Sciatic nerve (tissue), 2 donors: ENCODE measurements around the gene BCAS4. TPM values are rescaled to one million over a fixed set of nuclear protein-coding genes. Genes with fewer than 3 reads are reported as not detected.
"Not testable (repeated sequence)": the region's sequence is repeated elsewhere in the genome, so short reads cannot be mapped to it uniquely, and the experiment has no call there.

Experiments used
- ATAC-seq: fragments of 200-7000 bp; cut with Tn5 transposase; one replicate; pipeline ENCODE4 v1.9.1; 2020; ENCODE audit warnings: mild to moderate bottlenecking, moderate library complexity
- DNase-seq: peaks from one replicate; pipeline ENCODE4 v3.0.0-alpha.2; 2020; ENCODE audit warnings: low spot score
- intact Hi-C: fragments of 100-400 bp; cut with DNase I; formaldehyde crosslinking; loops from one replicate; pipeline ENCODE4 v1.14.2; 2022
- total RNA-seq: library from RNA; stranded (reverse); fragmentation: NEBNext Ultra II Directional; extraction: Animal tissue kit (Norgen Biotek cat#: 25700); gene quantifications from one replicate; pipeline ENCODE4 v1.2.1, GENCODE V29; 2021
- donor health status: DM: no; HTN: no; CAD: no.
- donor health status: DM: no; HTN: no; CAD: no.

BCAS4 gene
- total RNA-seq, 1 donor from 2014 or later = 4.8 TPM

DNA sequence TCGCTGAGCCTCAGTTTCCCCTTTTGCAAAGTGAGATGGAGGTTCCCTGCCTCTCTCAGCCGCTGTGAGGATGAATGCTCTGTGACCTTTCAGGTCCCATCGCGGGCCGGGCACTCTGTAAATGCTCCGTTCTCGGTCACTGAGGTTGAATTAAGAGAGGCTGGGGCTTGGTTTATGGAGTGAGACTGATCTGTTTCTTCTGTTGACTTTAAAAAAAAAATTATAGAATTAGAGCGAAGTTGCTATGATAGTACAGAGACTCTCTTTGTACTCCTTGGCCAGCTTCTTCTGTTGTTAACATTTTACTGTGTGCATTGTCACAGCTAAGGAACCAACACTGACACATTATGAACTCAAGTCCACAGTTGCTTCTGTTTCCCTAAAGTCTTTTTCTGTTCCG is 72.0 kb downstream of the BCAS4 start:
- DNase-seq (no peak), ATAC-seq (peak; percentile 34)
- intact Hi-C loops = no loop called here

DNA sequence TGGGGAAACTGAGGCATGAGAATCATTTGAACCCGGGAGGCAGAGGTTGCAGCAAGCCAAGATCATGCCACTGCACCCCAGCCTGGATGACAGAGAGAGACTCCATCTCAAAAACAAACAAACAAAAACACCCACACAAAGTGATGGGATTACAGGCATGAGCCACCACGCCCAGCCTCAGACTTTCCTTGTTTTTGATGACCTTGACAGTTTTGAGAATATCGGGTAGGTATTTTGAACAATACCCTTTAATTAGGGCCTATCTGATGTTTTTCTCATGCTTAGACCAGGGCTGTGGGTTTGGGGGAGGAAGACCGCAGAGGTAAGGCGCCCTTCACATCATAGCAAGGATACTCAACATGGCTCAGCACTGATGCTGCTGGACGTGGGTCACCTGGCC is 72.9 kb downstream of the BCAS4 start:
- ATAC-seq (no peak), DNase-seq (no peak)
- intact Hi-C loops = no loop called here

DNA sequence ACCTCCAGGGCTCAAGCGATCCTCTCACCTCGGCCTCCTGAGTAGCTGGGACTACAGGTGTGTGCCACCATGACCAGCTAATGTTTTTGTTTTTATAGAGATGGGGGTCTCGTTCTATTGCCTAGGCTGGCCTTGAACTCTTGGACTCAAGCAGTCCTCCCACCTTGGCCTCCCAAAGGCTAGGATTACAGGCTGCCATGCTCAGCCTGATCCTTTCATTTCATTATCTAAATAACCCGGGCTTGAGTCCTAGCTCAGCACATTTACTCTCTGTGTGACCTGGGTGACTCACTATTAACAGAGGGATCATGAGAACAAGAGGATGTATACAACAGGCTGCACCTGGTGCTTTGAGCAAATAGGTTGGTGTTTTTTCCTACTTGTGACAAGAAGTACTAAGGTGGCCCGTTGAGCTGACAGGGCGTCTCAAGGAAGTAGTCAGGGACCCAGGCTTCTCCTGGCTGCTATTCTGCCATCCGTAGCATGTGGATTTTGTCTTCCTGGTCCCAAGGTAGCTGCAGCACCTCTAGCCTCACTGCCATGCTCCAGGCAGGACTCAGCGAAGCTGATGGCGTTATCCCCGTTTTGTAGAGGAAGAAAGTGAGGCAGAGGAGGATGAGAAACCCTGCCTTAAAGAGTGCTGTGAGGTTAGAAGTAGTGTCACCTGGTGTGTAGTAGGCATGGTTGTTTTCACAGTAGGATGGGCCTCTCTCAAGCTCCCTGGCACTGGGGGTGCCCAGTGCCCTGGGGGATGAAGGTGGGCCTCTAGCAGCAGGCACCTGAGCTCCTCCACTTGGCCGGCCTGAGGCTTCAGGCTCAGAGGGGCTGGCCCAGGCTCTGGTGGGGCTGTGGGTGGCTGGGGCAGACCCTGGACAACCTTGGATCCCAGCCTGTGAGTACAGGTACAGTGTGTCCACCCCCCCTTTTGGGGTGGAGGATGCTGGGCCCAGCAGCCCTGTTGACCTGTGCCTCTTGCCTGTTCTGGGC is 73.9 kb downstream of the BCAS4 start:
- intact Hi-C loops = no loop called here
- ATAC-seq = no peak
- DNase-seq = no peak

GRCh38 chr20:50870561-50871161 is 75.8 kb downstream of the BCAS4 start:
- intact Hi-C loops = no loop called here
- no peak for DNase-seq
- ATAC-seq = peak; percentile 42

DNA sequence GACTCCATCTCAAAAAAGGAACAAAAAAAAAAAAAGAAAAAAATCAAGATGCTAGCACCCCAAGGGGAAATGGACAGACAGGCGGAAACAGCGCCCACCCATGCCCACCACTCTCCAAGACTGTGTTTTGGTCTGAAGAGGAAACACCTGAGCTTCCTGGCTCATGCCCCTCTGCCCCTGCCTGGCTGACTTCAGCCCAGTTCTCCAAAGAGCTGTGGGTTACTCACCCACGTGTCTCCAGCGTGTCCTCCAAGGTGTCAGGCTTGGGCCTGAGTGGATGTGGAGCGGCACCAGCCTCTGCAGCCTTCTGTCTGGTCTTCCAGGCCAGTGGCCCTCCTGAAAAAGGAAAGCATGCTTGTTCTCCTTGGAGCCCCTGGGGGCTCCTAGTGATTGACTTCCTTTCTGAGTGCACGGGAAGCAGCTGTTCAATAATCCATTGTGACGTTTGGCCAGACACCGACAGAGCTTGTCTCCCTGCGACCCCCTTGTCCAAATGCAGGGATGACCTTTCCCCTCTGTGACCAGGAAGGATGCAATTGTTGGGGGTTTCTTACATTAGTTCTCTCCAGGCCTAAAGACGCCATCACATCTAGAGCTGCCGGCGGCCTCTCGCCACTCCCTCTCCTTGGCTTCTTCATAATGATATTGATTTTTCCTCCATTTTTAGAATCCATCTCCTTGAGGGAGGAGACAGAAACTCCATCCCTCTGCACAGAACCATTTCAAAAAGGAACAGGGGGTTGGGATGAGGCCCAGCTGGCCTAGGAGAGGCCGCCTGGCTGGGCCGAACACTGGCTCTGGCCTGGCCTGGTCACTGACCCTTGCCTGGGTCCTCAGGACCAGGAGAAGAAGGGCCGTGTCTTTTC is 77.9 kb downstream of the BCAS4 start:
- intact Hi-C loops = no loop called here
- no peak for DNase-seq
- ATAC-seq = no peak

DNA sequence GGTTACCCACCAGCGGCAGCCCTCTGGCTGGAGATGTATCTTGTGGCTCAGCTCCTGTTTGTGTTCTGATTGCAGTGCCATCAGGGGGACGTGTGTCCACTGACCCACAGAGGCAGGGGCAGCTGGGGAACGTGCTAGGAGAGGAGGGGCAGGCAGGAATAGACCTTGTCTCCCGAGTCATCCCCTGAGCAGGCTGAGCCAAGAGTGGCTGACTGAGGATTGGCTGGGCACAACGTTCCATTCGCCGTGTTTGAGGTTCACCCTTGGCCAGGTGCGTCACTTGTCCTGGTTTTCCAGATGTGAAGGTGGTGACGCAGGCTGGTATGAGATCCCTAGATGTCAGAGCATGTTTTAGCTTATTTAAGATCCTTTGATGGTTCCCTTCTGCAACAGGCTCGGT is 78.7 kb downstream of the BCAS4 start:
- intact Hi-C loops = no loop called here
- no peak for DNase-seq

DNA sequence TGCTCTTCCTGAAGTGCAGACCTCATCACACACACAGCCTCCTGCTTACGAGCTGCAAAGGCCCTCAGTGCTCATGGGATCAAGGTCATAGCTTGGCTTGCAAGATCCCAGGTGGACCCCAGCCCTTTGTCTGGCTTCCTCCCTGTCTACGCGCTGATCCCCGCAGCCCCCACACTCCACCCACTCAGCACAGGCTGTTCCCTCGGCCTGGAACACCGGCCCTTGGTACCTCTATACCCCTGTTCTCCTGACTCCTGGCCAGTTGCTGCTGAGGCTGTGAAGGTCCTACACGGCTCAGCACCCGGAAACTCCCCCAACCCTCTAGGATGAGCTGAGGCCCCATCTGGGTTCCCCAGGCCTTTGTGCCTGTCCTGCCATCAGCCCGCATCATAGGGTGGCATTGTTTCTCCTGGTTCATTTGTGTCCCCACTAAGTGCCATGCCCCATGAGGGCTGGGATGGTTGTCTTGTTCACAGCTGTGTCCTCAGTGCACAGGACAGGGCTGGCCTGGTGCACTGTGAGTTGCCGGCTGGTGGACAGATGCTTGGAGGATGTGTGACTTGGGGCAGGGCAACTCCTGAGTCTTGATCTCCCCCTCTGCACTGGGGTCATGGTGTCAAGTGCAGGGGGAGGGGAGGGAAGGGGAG is 79.4 kb downstream of the BCAS4 start:
- ATAC-seq = no peak
- DNase-seq = no peak
- intact Hi-C loops = no loop called here

More for the DNA sequence above, 78.7 kb downstream of the BCAS4 start:
- no peak for ATAC-seq

- ATAC-seq = no peak
- intact Hi-C loops = no loop called here
- no peak for DNase-seq
Observed at GRCh38 chr20:50874758-50875665, 80.2 kb downstream of the BCAS4 start.

GRCh38 chr20:50876063-50876685 is 81.3 kb downstream of the BCAS4 start:
- DNase-seq (peak; percentile 48), ATAC-seq (no peak)
- intact Hi-C loops = no loop called here

GRCh38 chr20:50876816-50877215 is 82.0 kb downstream of the BCAS4 start:
- DNase-seq = peak; percentile 42
- intact Hi-C loops = no loop called here

GRCh38 chr20:50877232-50877743 is 82.4 kb downstream of the BCAS4 start:
- intact Hi-C loops = no loop called here
- DNase-seq = no peak
- no peak for ATAC-seq

More at GRCh38 chr20:50876816-50877215, 82.0 kb downstream of the BCAS4 start:
- ATAC-seq = no peak

GRCh38 chr20:50879649-50880550 is 85.0 kb downstream of the BCAS4 start:
- DNase-seq (peak; percentile 45), ATAC-seq (no peak)
- intact Hi-C loops = no loop called here

DNA sequence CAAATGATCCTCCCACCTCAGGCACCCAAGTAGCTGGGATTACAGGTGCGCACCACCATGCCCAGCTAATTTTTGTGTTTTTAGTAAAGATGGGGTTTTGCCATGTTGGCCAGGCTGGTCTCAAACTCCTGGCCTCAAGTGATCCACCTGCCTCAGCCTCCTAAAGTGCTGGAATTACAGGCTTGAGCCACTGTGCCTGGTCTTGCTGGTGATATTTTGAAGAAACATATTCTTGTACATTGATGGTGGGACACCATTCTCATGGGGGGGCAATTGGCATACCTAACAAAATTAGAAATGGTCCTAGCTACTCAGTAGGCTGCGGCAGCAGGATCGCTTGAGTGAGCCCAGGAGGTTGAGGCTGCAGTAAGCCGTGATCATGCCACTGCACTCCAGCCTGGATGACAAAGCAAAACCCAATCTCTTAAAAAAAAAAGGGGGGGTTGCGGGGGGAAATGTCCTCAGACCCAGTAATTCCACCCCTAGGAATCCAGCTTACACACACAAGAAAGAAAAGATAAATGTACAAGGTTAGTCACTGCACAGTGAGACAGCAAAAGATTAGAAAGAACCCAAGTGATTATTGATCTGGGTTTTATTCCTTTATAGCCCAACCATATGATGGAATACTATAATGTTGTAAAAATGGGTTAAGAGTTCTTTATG is 87.0 kb downstream of the BCAS4 start:
- ATAC-seq, intact Hi-C loops: not testable (repeated sequence)
- peak; percentile 10 for DNase-seq

DNA sequence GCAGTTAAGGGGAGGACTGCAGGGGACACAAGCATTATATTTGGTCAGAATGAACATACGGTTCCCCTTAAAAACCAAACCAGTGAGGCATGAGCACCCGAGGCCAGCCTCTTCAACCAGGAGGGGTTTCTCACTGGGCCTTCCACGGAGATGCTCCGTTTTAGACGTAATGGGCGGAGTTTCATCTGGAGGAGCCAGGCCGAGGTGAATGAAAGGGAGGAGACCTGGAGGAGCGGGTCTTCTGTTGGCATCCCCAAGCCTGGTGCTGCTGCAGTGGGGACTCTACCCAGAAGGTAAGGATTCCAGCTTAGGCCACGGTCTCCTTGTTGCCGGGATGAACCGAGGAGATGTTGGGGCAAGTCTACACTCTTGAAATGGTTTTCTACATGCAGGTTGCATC is 89.0 kb downstream of the BCAS4 start:
- DNase-seq = no peak
- intact Hi-C loops = no loop called here
- ATAC-seq = no peak

- intact Hi-C loops = no loop called here
- no peak for ATAC-seq
- no peak for DNase-seq
Observed at GRCh38 chr20:50885068-50885467, 90.2 kb downstream of the BCAS4 start.

- intact Hi-C loops = no loop called here
- ATAC-seq (no peak), DNase-seq (no peak)
Observed at GRCh38 chr20:50885781-50886180, 90.9 kb downstream of the BCAS4 start.
